Measurements from ENCODE around the gene MAPKAPK3. TPM values are rescaled to one million over a fixed set of nuclear protein-coding genes. Genes with fewer than 3 reads are reported as not detected.

Gene MAPKAPK3
- total and polyA plus RNA-seq, 2 experiments from 2014 or later: 77.3 to 94.7 TPM

GRCh38 chr3:50575372-50575771 is 41.6 kb upstream of the MAPKAPK3 start:
- H3K27ac ChIP-seq: no peak overlapping the region
- no peak for TF ChIP-seq CTCF (IDR thresholded peaks at IDR 0.05; ENCODE audit: low read depth, low read length)
- no peaks in the 10 kb centered on the region for H3K9me3 ChIP-seq (ENCODE audit: low read depth)
- H3K27me3 ChIP-seq: no peaks in the 10 kb centered on the region
- H3K36me3 ChIP-seq: no peaks in the 10 kb centered on the region
- no peak for DNase-seq (ENCODE audit: low read depth in 1 of 2, low spot score in 1 of 2)
- no peaks in the 10 kb centered on the region for H3K4me1 ChIP-seq (ENCODE audit: low read depth)
- H3K4me3 ChIP-seq: no peak overlapping the region

DNA sequence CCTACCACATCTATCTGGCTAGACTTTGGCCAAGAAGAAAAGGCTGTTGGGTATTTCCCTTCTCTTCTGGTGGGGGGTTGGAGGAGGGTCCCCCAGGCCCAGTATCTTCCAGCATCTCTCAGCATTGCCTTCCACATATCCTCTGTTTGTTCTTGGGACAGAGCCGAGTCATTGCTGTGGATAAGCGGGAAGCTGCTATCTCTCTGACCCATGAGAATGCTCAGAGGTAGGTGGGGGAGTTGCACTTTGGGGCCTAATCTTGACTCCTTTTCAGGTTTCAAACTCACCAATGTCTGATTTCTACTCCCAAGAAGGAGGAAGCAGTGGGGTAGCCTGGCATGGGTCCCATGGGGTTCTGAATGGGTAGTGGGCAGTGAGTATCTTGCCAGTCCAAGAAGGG is 39.6 kb upstream of the MAPKAPK3 start:
- Histone ChIP-seq H3K9me3 (ENCODE audit: low read depth) (no peaks in the 10 kb centered on the region), H3K4me3 (no peak overlapping the region), H3K36me3 (no peaks in the 10 kb centered on the region), H3K27ac (no peak overlapping the region), H3K4me1 (ENCODE audit: low read depth) (no peaks in the 10 kb centered on the region), H3K27me3 (no peaks in the 10 kb centered on the region)
- no peak for TF ChIP-seq CTCF (IDR thresholded peaks at IDR 0.05; ENCODE audit: low read depth, low read length)
- no peak for DNase-seq (ENCODE audit: low read depth in 1 of 2, low spot score in 1 of 2)

DNA sequence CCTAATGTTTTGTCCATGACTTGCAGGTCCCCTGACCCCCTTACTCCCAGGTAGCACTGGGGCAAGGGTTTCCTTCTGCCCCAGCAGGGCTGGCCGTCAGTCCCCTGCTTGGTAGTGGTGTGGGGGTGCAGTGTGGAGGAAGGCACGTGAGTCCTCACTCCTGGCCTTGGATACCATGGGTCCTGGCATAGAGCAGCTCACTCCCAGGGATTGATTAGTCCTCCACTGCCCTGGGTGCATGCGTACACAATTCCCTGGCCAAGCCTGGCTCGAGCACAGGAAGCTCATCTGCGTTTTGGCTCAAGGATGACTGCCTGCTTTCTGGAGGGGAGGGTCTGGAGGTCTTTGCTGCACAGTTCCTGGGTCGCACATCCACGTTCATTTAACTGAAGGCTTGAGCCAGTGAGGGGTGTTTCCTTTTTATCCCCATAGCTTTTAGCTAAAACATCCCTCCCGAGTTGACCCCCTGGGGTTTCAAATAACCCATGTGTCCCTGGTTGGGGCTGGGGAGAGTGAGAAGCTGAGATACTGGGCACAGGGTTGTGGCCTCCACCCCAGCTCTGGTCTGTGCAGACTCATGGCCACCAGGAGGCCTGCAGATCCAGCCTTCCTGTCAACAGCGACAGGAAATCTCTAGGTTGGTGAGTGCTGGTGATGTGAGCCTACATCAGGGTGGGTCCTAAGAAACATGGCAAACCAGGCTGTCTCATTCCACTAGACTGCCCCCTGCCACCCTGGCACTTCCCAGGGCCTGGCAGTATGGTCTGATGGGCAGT is 36.1 kb upstream of the MAPKAPK3 start:
- no peak overlapping the region for H3K27ac ChIP-seq
- H3K4me1 ChIP-seq (ENCODE audit: low read depth): no peaks in the 10 kb centered on the region
- no peaks in the 10 kb centered on the region for H3K27me3 ChIP-seq
- DNase-seq (ENCODE audit: low read depth in 1 of 2, low spot score in 1 of 2): no peak
- H3K36me3 ChIP-seq: peaks cover 2% of the 10 kb centered on the region
- no peaks in the 10 kb centered on the region for H3K9me3 ChIP-seq (ENCODE audit: low read depth)
- no peak for TF ChIP-seq CTCF (IDR thresholded peaks at IDR 0.05; ENCODE audit: low read depth, low read length)
- no peak overlapping the region for H3K4me3 ChIP-seq

- no peaks in the 10 kb centered on the region for H3K27me3 ChIP-seq
- H3K4me1 ChIP-seq (ENCODE audit: low read depth): no peaks in the 10 kb centered on the region
- DNase-seq (ENCODE audit: low read depth in 1 of 2, low spot score in 1 of 2): no peak
- H3K27ac ChIP-seq: no peak overlapping the region
- peaks cover 2% of the 10 kb centered on the region for H3K36me3 ChIP-seq
- H3K9me3 ChIP-seq (ENCODE audit: low read depth): no peaks in the 10 kb centered on the region
- no peak overlapping the region for H3K4me3 ChIP-seq
- no peak for TF ChIP-seq CTCF (IDR thresholded peaks at IDR 0.05; ENCODE audit: low read depth, low read length)
Measured at GRCh38 chr3:50581459-50581842, 35.5 kb upstream of the MAPKAPK3 start.

- Histone ChIP-seq H3K9me3 (ENCODE audit: low read depth) (no peaks in the 10 kb centered on the region), H3K27me3 (no peaks in the 10 kb centered on the region), H3K4me3 (no peak overlapping the region), H3K27ac (no peak overlapping the region), H3K4me1 (ENCODE audit: low read depth) (no peaks in the 10 kb centered on the region), H3K36me3 (peaks cover 2% of the 10 kb centered on the region)
- TF ChIP-seq CTCF (IDR thresholded peaks at IDR 0.05; ENCODE audit: low read depth, low read length): no peak
- no peak for DNase-seq (ENCODE audit: low read depth in 1 of 2, low spot score in 1 of 2)
Measured at GRCh38 chr3:50582083-50582482, 34.9 kb upstream of the MAPKAPK3 start.
